RWPE1 (cell line): ENCODE measurements around the gene HCFC1.

ENCODE experiments used
- CTCF ChIA-PET: fragments of 350-600 bp; sonication (Branson Sonifier 250); formaldehyde crosslinking; extraction: SDS; loops from one replicate; lab custom pipeline; 2021; lab: Yijun Ruan, JAX
- POLR2A ChIA-PET: fragments of 400-600 bp; formaldehyde crosslinking; extraction: SDS; loops from one replicate; lab custom pipeline; 2020; ENCODE audit warnings: antibody characterized with exemption; ENCODE audit not compliant: low non-redundant PET; lab: Yijun Ruan, JAX
- DNase-seq: peaks from one replicate; pipeline ENCODE4 v3.0.0; 2012; ENCODE audit warnings: low spot score
- H3K27ac ChIP-seq: fragments of 450-650 bp; 2 replicates; pipeline ENCODE4 v1.5.1; 2017
- TF ChIP-seq, protein P1 (sequence below): fragments of 450-650 bp; conservative IDR thresholded peaks from 2 replicates; pipeline ENCODE4 v1.5.1; 2017; ENCODE audit warnings: low read depth, mild to moderate bottlenecking

The HCFC1 gene

DNA sequence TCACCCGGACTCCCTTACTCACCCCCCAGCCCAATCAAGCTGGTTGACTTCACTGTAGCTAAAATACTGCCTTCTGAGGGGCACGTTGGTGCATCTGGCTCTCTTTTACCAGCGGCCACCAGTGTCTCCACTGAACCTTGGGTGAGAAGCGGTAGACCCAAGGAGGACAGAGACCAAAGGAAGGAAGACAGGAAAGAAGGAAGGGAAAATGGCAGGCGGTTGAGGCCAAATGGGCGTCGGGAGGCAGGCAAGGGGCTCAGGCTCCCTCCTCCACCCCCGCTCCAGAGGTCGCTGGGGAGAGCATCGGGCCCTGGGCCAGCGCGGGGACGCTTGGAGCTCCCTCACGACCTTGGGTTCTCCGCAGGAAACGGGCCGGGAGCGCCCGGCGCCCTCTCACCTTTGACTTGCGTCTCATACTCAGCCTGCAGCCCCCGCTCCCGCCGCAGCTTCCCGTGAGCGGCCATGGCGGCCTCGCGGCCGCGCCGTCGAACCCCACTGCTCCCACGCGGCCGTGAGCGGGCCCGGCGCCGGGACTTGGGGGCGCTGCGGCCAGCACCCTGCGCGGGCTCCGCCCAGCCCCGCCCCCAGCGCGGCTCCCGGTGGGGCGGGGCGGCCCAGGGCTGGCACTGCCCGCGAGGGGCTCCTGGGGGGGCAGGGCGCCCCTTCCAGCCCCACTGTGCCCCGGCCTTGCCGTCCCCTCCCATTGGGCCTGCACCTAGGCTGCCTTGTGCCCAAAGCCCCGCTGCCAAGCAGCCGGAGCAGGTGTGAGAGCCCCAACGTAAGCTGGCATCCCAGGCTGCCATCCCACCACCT, 45.7 kb downstream of the HCFC1 start, which contains the start of gene ARHGAP4:
ARHGAP4 (minus strand) TSS at position 526 of the 813 bp plus-strand sequence; CDS start at position 464, 62 bp downstream.
- ChIA-PET CTCF (interaction anchor here (0.6 to 1.2 kb wide), 2 partner anchors 15 to 19 kb away, joined by 3 read pairs; no protein-coding TSS in a partner anchor), POLR2A (interaction anchor here (0.6 kb wide), 1 partner anchor 20 kb away, joined by 8 read pairs; no protein-coding TSS in a partner anchor)
- H3K27ac ChIP-seq = peak within 1 kb of the TSS; percentile 96
- DNase-seq = no peak
- TF ChIP-seq, protein P1, sequence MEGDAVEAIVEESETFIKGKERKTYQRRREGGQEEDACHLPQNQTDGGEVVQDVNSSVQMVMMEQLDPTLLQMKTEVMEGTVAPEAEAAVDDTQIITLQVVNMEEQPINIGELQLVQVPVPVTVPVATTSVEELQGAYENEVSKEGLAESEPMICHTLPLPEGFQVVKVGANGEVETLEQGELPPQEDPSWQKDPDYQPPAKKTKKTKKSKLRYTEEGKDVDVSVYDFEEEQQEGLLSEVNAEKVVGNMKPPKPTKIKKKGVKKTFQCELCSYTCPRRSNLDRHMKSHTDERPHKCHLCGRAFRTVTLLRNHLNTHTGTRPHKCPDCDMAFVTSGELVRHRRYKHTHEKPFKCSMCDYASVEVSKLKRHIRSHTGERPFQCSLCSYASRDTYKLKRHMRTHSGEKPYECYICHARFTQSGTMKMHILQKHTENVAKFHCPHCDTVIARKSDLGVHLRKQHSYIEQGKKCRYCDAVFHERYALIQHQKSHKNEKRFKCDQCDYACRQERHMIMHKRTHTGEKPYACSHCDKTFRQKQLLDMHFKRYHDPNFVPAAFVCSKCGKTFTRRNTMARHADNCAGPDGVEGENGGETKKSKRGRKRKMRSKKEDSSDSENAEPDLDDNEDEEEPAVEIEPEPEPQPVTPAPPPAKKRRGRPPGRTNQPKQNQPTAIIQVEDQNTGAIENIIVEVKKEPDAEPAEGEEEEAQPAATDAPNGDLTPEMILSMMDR = no peak

DNA sequence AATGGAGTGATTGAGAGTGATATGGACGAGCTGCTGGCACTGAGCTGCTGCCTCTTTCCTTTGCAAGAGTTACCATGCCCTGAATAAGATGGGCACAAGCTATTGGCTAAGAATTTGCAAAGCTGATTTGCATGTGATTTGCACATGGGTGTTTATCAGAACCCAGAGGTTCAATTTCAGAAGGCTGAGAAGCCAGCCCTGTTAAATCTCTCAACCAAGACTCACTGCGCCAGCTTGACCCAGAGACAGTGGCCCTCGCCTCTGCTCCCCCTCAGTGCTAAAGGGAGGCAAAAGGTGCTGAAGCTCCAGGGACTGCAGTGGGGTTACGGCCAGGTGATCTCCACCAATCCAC, 46.3 kb downstream of the HCFC1 start:
- H3K27ac ChIP-seq = peak overlapping the region; percentile 96; the same call in 1 of the 2 replicates
- TF ChIP-seq, protein P1 = no peak

DNA sequence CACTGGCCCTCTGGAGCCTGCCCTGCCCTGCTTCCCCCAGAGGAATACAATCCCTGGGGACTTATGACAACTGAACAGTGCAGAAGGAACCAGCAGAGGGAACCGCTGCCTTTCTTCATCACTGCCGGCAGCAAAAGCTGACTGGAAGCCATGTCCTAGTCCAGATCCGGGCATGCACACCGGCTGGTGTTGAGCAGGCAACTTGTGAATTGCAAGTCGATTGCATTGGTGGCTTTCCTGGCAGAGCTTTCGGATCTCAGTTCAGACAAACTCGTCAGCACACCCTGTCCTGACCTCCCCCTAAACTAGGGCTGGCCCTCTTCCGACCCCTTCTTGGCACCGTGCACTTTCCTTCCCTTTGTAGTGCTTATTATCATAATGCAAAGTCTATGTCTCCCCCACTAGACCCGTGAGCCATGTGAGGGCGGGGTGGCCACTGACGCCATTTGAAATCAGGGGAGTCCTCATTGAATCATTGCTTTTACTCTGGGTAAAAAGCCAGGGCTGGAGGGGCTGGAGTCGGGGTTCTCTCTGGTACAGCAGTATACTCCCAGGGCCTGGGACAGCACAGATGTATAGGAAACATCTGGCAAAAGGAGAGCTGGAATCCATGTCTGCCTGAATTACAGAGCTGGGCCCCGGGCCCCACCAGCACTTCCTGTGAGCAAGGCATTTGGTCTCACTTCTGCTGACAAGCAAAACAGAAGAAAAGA, 47.3 kb downstream of the HCFC1 start:
- DNase-seq = no peak
- H3K27ac ChIP-seq = peak overlapping the region; percentile 60
- TF ChIP-seq, protein P1 = no peak
- ChIA-PET CTCF (interaction anchor here (0.6 to 1.3 kb wide), 3 partner anchors 13 to 374 kb away, joined by 3 to 4 read pairs (median 3); no protein-coding TSS in a partner anchor), POLR2A (interaction anchor here (0.6 kb wide), 1 partner anchor 200 kb away, joined by 3 read pairs; the partner anchor contains the start of gene BCAP31)

More for the DNA sequence above, 46.3 kb downstream of the HCFC1 start:
- ChIA-PET POLR2A (interaction anchor here (0.6 kb wide), 1 partner anchor 20 kb away, joined by 8 read pairs; no protein-coding TSS in a partner anchor), CTCF (interaction anchor here (0.6 to 1.2 kb wide), 3 partner anchors 12 to 20 kb away, joined by 3 read pairs; no protein-coding TSS in a partner anchor)
- no peak for DNase-seq

DNA sequence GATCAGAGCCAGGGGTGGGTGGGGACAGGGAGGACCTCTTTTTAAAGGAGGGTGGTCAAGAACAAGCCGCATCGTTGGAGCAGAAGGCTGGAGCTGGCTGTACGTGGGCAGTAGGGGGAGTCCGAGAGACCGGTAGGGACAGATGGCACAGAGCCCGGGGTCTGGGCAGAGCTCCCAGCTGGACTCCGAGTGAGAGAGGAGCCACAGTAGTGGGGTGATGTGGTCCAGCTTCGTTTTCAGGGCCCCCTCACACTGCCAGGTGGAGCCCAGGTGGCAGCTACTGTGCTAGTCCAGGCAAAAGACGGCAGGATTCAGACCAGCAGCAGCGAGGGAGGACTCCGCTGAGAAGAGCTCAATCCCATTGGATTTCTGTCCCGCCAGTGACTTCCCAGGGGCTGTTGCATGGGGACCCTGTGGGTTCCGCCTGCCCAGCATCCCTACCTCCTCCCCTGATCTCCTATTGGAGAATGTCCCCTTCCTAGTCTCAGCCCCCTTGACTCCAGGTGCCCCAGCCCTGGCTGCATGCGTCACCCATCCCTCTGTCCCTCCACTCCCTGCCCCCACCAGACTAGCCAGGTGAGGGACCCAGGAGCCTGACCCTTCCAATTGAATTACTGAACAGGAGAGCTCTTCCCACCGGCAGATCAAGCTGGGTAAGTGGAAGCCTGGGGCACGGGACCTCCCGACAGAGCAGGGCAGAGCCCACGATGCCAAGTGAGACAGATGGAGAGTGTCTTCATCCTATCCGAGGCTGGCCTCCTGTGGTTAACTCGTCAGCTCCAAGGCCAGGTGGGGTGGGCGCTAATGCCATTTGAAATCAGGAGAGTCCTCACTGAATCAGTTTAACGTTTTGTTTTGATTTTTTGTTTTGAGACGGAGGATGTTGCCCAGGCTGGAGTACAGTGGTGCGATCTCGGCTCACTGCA, 48.4 kb downstream of the HCFC1 start:
- TF ChIP-seq, protein P1 = peak; percentile 60
- POLR2A ChIA-PET = no interaction called here
- CTCF ChIA-PET = interaction anchor here (0.6 to 1.6 kb wide), 8 partner anchors 13 to 160 kb away, joined by 3 to 5 read pairs (median 3); partner anchors contain the start of gene PLXNB3
- peak overlapping the region; percentile 60 for H3K27ac ChIP-seq
- no peak for DNase-seq

DNA sequence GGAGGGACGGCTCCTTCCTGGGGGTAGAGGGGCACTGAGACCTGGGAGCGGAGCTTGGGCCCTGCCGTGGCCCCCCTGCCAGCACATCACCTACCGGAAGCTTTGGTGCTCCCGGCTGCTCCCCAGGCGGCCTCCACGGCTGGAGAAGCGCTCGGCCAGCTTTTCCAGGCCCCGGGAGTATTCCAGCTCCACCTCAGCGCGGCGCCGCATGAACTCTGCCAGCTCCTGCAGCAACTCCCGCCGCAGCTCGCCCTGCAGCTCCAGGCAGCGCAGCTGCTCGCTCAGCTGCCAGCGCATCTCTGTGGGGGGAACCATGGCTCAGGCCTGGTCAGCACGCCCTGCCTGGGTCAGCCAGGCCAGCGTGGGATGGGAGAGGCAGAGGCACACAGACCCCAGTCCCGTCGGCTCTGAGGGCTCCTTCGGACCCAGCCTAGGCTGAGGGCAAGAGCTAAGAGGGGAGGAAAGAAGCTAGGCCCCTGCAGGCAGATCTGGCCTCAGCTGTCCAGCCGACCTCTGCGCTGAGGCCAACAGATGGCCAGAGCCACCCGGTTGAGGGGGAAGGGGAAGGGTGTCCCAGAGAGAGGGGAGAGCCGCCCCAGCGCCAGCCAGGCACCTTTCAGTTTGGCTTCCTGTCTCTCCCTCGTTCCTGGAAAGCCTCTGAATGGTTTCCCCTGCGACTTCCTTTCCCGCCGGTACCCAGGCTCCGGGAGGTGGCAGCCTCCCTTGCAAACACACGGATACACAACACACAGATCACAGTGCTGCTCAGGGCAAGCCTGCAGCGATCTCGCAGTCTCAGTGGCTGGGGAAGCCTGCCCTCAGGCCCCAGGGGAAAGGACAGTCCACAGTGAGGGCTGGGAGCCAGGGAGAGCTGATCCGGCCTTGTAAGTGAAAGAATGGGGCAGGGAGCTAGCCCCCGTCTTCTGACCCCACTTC, 49.8 kb downstream of the HCFC1 start:
- peak overlapping the region; percentile 60 for H3K27ac ChIP-seq
- POLR2A ChIA-PET = no interaction called here
- TF ChIP-seq, protein P1 = no peak

More for the DNA sequence above, 49.8 kb downstream of the HCFC1 start:
- DNase-seq = no peak
- CTCF ChIA-PET = interaction anchor here (1.6 kb wide), 2 partner anchors 11 to 158 kb away, joined by 4 to 5 read pairs; partner anchors contain the start of gene PLXNB3
